GM13977 (cell line): ENCODE data around the gene DNAAF8.

Experiments
- DNase-seq: peaks from one replicate; pipeline ENCODE4 v3.0.0; 2012; ENCODE audit warnings: low spot score
- in situ Hi-C: fragments of 300-500 bp; cut with MboI; formaldehyde crosslinking; loops from one replicate; pipeline ENCODE4 v1.12.0; 2022; ENCODE audit warnings: low sequenced_read_pairs, low pct_unique_long_range_greater_than_20kb, mixed read lengths, inconsistent platforms; ENCODE audit not compliant: unreplicated experiment
- TF ChIP-seq, protein P1 (sequence below): IDR thresholded peaks from 2 replicates; pipeline ENCODE4 v1.5.1; 2012; ENCODE audit warnings: mild to moderate bottlenecking, control low read depth; ENCODE audit not compliant: insufficient read depth; ENCODE audit errors: extremely low read depth, missing control alignments

DNAAF8 gene

DNA sequence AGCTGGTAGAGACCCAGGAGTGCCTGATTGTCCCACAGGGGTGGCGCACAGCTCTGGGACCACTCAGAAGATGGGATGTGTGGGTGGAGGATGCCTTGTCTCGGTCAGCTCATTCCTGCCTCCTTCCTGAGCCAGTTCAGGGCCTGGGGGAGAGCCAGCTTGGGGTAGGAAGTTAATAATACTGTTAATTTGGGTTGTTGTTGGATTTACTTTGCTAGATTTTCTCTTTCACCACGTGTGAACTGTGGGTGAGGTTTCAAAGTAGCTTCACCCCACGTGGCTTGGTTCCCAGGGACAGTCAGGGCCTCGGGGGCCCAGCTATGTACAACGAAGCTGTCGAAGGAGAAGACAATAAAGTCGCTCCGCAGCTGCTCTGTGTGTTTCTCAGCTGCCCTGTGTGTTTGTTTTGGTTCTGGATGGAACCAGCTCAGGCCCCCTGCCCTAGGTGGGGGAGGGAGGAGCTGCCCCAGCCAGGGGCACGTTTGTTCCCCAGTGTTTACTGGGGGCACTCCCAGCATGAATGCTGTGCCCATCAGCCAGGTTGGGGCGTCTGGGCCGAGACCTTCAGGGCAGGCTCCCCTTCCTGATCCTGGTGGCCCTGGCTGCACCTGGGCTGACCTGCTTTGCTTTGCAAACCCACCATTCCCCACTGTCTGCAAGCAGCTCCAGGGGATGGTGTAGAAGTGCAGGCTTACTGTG, 38.7 kb upstream of the DNAAF8 start:
- in situ Hi-C loops, result no loop called here
- TF ChIP-seq, protein P1, sequence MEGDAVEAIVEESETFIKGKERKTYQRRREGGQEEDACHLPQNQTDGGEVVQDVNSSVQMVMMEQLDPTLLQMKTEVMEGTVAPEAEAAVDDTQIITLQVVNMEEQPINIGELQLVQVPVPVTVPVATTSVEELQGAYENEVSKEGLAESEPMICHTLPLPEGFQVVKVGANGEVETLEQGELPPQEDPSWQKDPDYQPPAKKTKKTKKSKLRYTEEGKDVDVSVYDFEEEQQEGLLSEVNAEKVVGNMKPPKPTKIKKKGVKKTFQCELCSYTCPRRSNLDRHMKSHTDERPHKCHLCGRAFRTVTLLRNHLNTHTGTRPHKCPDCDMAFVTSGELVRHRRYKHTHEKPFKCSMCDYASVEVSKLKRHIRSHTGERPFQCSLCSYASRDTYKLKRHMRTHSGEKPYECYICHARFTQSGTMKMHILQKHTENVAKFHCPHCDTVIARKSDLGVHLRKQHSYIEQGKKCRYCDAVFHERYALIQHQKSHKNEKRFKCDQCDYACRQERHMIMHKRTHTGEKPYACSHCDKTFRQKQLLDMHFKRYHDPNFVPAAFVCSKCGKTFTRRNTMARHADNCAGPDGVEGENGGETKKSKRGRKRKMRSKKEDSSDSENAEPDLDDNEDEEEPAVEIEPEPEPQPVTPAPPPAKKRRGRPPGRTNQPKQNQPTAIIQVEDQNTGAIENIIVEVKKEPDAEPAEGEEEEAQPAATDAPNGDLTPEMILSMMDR, result no peak
- no peak for DNase-seq

DNA sequence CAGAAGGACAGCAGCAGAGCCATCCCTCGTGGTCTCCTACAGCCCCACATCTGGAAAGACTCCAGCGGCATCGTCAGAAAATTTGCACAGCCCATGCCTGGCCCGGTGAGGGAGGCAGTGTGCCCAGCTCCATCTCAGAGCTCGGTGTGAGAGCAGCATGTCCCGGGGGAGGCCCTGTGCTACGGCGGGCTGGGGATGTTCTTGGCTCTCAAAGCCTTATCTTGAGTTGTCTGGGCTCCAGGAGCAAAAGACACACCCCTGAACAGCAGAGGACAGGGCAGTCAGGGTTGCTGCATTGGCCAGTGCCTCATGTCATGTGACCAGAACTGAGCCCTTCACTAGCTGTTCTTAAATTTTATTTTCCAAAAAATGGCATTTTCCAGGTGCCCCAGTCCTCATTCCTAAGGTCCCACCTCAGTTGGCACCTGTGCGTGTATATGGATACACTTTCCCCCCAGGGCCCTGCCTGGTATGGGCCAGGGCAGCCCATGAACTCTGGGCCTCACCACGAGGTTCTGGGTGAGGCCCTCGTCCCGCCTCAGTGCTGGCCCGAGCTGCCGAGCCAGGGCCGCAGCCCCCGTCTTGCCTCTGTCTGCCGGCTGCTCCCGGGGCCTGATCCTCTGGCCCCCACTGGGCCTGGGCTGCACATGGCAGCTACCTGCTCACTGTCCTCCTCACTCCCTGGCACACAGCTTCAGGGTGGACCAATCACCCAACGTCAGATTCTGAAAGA, 38.0 kb upstream of the DNAAF8 start:
- TF ChIP-seq, protein P1, result no peak
- in situ Hi-C loops, result no loop called here
- no peak for DNase-seq

DNA sequence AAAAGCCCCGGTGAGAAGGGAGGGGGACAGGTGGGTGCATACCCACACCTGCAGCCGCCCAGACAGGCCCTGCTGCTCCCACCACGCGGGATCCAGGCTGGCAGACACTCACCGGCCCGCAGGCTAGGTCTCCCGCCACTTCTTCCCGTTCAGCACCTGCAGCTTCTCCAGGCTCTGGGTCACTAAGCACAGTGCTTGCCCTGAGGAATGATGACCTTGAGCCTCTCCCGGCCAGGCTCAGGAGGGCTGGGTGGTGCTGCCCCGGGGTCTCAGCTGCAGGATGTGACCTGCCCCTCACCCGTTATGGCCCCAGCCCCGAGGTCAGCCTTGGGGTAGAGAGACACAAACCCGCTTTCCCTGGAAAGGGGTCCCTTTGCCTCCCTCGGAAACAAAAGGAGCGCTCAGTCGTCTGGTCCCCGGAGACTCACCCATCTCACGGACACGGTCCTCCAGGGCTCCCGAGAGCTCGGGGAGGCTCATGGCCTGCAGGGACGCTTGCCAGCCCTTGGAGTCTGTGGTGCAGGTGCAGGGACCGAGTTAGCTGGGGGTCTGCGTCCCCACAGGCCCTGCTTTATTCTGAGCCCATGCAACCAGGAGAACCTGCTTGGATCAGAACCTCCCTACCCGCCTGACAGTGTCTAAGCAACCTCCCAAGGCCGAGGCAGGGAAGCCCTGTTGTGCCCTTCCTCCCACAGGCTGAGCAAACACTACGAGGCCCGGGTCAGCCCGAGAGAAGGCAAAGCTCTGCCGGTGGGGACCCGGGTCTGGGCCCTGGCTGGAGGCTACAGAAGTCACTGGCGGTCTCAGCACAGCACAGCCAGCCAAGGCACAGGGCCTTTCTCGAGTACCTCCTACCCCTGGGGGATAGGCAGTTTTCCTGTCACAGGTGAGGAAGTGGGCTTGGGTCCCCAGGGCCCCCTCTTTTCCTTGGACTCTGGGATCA, 37.2 kb upstream of the DNAAF8 start:
- in situ Hi-C loops, result no loop called here
- TF ChIP-seq, protein P1, result no peak
- DNase-seq, result no peak

DNA sequence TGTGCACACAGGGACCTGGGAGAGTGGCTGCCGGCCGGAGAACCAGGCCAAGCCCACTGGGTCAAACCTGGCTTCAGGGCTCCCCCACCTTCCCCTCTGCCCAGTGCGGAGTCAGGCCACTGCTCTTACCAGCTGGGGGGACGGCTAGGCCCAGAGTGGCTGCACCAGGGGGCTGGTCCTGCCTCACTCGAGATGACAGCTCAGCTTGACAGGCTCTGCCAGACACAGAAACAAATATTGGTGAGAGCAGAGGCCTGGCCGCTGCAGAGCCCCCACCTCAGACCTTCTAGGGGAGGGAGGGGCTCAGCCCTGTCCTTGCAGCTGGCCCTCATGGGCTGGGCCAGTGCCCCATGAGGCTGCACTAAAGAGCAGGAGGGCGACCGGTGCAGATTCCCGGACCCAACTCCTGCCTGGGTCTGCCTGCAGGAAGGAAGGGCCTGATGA, 36.5 kb upstream of the DNAAF8 start:
- no peak for DNase-seq
- TF ChIP-seq, protein P1, result no peak
- in situ Hi-C loops, result no loop called here

DNA sequence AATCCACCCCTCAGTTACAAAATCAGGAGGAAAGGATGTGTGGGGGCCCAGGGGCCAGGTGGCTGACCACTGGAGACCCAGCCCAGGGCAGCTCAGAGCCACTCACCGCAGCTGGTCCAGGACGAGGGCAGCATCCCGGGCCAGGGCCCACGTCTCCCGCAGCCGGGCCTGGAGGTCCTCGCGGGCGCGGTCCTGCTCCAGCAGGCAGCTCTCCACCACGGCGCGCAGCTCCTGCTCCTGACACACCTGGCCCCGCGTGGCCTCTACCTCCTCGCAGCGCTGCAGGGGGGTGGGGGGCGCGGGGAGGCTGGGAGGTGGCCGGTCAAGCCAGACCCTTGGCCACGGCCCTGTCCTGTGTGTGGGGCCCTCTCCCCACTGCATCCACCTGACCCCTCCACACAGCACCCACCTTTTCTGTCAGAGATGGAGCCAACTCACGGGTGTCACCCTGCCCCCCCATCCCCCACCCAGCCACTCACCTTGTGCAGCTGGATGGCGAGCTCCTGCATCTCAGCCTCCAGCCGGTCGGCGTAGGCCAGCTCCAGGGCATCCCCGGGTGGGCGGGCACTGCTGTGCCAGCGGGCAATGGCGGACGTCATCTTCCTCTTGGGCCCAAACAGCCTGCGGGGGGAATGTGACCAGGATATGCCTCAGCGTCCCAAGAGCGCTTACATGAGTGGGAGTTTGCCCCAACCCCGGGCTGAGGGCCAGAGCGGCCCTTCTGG, 35.9 kb upstream of the DNAAF8 start:
- in situ Hi-C loops, result no loop called here
- no peak for DNase-seq
- TF ChIP-seq, protein P1, result no peak

DNA sequence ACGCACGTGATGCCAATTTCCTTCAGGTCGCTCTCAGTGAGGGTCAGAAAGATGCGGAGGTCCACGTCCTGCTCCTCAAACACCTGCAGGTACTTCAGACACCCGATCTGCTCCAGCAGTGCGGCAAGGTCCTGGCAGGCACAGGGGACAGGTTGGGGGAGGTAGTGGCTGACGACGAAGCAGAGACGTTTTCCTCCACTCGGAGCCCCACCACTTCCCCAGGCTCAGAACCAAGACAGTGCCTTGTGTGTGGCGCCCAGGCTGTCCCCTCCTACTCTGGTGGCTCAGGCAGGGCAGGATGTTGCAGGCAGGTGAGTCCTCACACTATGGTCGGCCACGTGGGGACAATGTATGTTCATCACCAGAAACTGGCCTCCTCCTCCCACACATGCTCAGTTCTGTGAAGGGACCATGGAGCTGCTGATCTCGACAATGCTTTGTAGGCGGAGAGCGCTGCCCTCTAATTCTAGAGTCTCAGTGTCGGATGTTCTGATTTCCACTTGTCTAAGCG, 35.2 kb upstream of the DNAAF8 start:
- TF ChIP-seq, protein P1, result no peak
- no peak for DNase-seq
- in situ Hi-C loops, result no loop called here
